CD4-positive, alpha-beta T cell treated with Interleukin-21 for 1 hour (primary cell): ENCODE data around the gene RPL21.
A peak's percentile ranks its signal among the peaks of the same experiment; 100 is the strongest.
"Not testable (repeated sequence)": the region's sequence is repeated elsewhere in the genome, so short reads cannot be mapped to it uniquely, and the experiment has no call there.

Experiments used
- DNase-seq: peaks from one replicate; pipeline ENCODE4 v3.0.0-alpha.2; 2020

The RPL21 gene

GRCh38 chr13:27251166-27252091 is at the start of gene RPL21:
TSS of gene RPL21 (plus strand) at chr13:27251558. CDS start at chr13:27253777, 2,219 bp downstream.
- peak; percentile 92 for DNase-seq

GRCh38 chr13:27201661-27202060 is 49.7 kb upstream of the RPL21 start:
- no peak for DNase-seq

- DNase-seq, result no peak
Measured at GRCh38 chr13:27203186-27203585, 48.2 kb upstream of the RPL21 start.

- DNase-seq, result peak; percentile 9
Measured at GRCh38 chr13:27203854-27204253, 47.5 kb upstream of the RPL21 start.

GRCh38 chr13:27208514-27208913 is 42.8 kb upstream of the RPL21 start:
- no peak for DNase-seq

- DNase-seq, result no peak
Measured at GRCh38 chr13:27211271-27211670, 40.1 kb upstream of the RPL21 start.

- DNase-seq, result no peak
Measured at GRCh38 chr13:27211771-27212364, 39.5 kb upstream of the RPL21 start.

- not testable (repeated sequence) for DNase-seq
Measured at GRCh38 chr13:27213386-27213785, 38.0 kb upstream of the RPL21 start.

GRCh38 chr13:27217791-27218190 is 33.6 kb upstream of the RPL21 start:
- DNase-seq, result not testable (repeated sequence)

- not testable (repeated sequence) for DNase-seq
Measured at GRCh38 chr13:27218861-27219260, 32.5 kb upstream of the RPL21 start.

GRCh38 chr13:27219611-27220010 is 31.7 kb upstream of the RPL21 start:
- DNase-seq, result no peak

GRCh38 chr13:27222100-27222499 is 29.3 kb upstream of the RPL21 start:
- DNase-seq, result not testable (repeated sequence)

GRCh38 chr13:27226991-27227390 is 24.4 kb upstream of the RPL21 start:
- no peak for DNase-seq

- DNase-seq, result no peak
Measured at GRCh38 chr13:27228131-27228530, 23.2 kb upstream of the RPL21 start.

GRCh38 chr13:27229642-27230041 is 21.7 kb upstream of the RPL21 start:
- DNase-seq, result no peak

GRCh38 chr13:27233964-27234363 is 17.4 kb upstream of the RPL21 start:
- no peak for DNase-seq

- no peak for DNase-seq
Measured at GRCh38 chr13:27236478-27236877, 14.9 kb upstream of the RPL21 start.

- no peak for DNase-seq
Measured at GRCh38 chr13:27242702-27243101, 8.7 kb upstream of the RPL21 start.

- no peak for DNase-seq
Measured at GRCh38 chr13:27245610-27246009, 5.7 kb upstream of the RPL21 start.

GRCh38 chr13:27250833-27251165 is 559 bp upstream of the RPL21 start:
- DNase-seq, result no peak

GRCh38 chr13:27252467-27252866 is 1.1 kb downstream of the RPL21 start:
- no peak for DNase-seq

- no peak for DNase-seq
Measured at GRCh38 chr13:27257233-27257568, 5.8 kb downstream of the RPL21 start.

- no peak for DNase-seq
Measured at GRCh38 chr13:27257648-27258253, 6.4 kb downstream of the RPL21 start.
